ENCODE measurements around the gene CUZD1. TPM values are rescaled to one million over a fixed set of nuclear protein-coding genes. Genes with fewer than 3 reads are reported as not detected.

CUZD1 gene
- total and polyA plus RNA-seq, 2 of the 4 experiments (the other 2 are of a cell fraction), result 0.36 to 0.67 TPM

DNA sequence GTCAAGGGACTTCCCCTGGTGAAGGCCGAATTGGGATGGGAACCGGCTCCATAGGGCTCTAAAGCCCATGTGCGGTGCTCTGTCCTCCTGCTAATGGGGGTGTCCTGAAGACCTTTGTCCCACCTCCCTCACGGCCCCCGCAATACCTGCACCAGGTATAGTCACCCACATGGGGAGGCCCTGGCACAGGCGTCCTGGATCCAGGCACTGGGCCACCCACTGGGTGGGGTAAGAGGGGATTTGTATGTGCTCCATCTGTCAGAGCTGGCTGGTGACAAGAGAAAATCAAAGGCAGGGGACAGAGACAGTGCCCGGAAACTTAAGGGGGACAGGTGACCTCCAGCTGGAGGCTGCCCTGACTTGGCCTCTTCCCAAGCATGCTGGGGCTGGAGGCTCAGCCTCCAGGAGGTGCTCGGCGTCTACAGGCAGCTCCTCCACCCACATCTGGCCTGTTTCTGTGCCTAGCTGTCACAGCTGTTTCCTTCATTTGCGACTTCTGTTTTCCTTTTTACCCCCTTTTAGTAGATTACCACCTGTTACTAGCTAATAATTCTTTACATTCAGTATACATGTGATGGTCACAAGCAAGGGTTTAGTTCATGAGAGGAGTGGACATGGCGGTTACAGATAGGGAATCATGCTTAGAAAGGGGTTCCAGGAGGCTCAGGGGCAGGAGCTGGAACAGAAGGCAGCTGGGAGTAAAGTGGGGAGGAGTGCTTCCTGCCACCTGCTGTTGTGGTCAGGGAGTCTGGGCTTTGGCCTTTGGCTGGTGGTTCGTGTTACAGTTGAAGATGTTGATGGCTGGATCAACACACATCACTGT lies 2.3 kb upstream of the CUZD1 start (continued):
- no peak for TF ChIP-seq RCOR1 (IDR thresholded peaks at IDR 0.05; ENCODE audit: insufficient replicate concordance, low read length)

DNA sequence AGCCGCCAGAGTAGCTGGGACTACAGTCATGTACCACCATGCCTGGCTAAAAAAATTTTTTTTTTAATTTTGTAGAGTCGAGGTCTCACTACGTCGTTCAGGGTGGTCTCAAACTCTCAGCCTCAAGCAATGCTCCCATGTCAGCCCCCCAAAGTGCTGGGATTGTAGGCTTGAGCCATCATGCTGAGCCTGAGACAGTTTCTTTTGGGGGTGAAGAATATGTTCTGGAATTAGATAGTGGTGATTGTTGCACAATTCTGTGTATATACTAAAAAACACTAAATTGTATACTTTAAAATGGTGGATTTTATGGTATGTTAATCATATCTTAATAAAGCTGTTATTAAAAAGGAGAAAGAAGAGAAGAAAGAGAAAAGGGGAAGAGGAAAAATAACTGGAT lies 1.5 kb downstream of the CUZD1 start:
- POLR2A ChIA-PET (ENCODE audit: unreplicated experiment), result no interaction called here
- in situ Hi-C loops (cut with MboI; ENCODE audit: low sequenced_read_pairs), result no loop called here
- Histone ChIP-seq H2AK9ac (replicated peaks; ENCODE audit: low read depth, low read length, poor library complexity) (no peak overlapping the region), H2BK5ac (ENCODE audit: low read depth, low read length, poor library complexity, severe bottlenecking) (no peak overlapping the region), H2BK20ac (ENCODE audit: low read depth, low read length) (no peak overlapping the region), H3K9me1 (ENCODE audit: insufficient read depth, low read length) (no peaks in the 10 kb centered on the region), H2AFZ (replicated peaks; ENCODE audit: low read length, poor library complexity) (no peak overlapping the region), H3K4me1 (ENCODE audit: control insufficient read depth, insufficient read depth, low read length) (peaks cover 4% of the 10 kb centered on the region; the same call in 1 of the 2 replicates), H3K27ac (ENCODE audit: insufficient read depth, low read length) (no peak overlapping the region), H3K9me3 (ENCODE audit: control insufficient read depth, insufficient read depth, low read length) (no peaks in the 10 kb centered on the region), H2AK5ac (ENCODE audit: low read depth, low read length) (no peak overlapping the region), H3K4ac (ENCODE audit: low read depth, low read length) (no peak overlapping the region), H3K79me1 (ENCODE audit: low read depth in 1 of 2, low read length in 2 of 2) (peaks cover 0 to 4% of the 10 kb centered on the region in 2 experiments; a peak in 1 of 4 replicates), H3K9ac (ENCODE audit: low read depth, low read length) (no peak overlapping the region), H4K5ac (ENCODE audit: low read depth, low read length) (no peak overlapping the region), H4K20me1 (ENCODE audit: insufficient read depth, low read length) (no peaks in the 10 kb centered on the region), H4K91ac (ENCODE audit: insufficient read depth, low read depth, low read length) (no peak overlapping the region), H3K23ac (ENCODE audit: low read depth, low read length) (no peak overlapping the region), H3K27me3 (ENCODE audit: control insufficient read depth, insufficient read depth, low read length) (no peaks in the 10 kb centered on the region), H3K4me3 (ENCODE audit: insufficient read depth, low read depth, low read length) (no peak overlapping the region), H4K8ac (ENCODE audit: low read depth in 2 of 2, low read length in 2 of 2) (no peak overlapping the region), H3K4me2 (ENCODE audit: low read depth, low read length) (no peak overlapping the region), H2BK15ac (ENCODE audit: low read depth, low read length) (no peak overlapping the region), H3K14ac (replicated peaks; ENCODE audit: low read depth, low read length) (no peak overlapping the region), H3K18ac (ENCODE audit: low read depth, low read length) (no peak overlapping the region), H2BK120ac (ENCODE audit: low read depth, low read length) (no peak overlapping the region), H3K56ac (ENCODE audit: extremely low read depth, insufficient read depth, low read length) (no peak overlapping the region), H3K36me3 (ENCODE audit: control insufficient read depth, insufficient read depth, low read length) (no peaks in the 10 kb centered on the region)
- WGBS, 2 experiments (ENCODE audit: extremely low coverage in 2 of 2, insufficient read length in 1 of 2), result no CpG with 5 or more reads among the region's 4 CpGs
- CTCF ChIA-PET, result no interaction called here
- ATAC-seq (ENCODE audit: low read depth) (no peak), DNase-seq (no peak)
- intact Hi-C loops (cut with micrococcal nuclease), result no loop called here
- dilution Hi-C loops (cut with HindIII; ENCODE audit: low sequenced_read_pairs, unreplicated experiment), result no loop called here
- BruUV-seq (replicated peaks), result no TSS peak
- no peak for TF ChIP-seq CHD1 (IDR thresholded peaks at IDR 0.05; ENCODE audit: low read depth, low read length)
- no peak for TF ChIP-seq FOS (IDR thresholded peaks at IDR 0.05; ENCODE audit: low read depth, low read length)
- TF ChIP-seq MXI1 (IDR thresholded peaks at IDR 0.05; ENCODE audit: borderline replicate concordance, low read depth, low read length), result no peak
- TF ChIP-seq, protein P1, sequence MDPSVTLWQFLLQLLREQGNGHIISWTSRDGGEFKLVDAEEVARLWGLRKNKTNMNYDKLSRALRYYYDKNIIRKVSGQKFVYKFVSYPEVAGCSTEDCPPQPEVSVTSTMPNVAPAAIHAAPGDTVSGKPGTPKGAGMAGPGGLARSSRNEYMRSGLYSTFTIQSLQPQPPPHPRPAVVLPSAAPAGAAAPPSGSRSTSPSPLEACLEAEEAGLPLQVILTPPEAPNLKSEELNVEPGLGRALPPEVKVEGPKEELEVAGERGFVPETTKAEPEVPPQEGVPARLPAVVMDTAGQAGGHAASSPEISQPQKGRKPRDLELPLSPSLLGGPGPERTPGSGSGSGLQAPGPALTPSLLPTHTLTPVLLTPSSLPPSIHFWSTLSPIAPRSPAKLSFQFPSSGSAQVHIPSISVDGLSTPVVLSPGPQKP (IDR thresholded peaks at IDR 0.05; ENCODE audit: borderline replicate concordance, low read depth, low read length), result no peak
- no peak for TF ChIP-seq BHLHE40 (IDR thresholded peaks at IDR 0.05; ENCODE audit: low read depth, low read length)
- no peak for TF ChIP-seq RFX5 (IDR thresholded peaks at IDR 0.05; ENCODE audit: low read depth, low read length)
- no peak for TF ChIP-seq MAFK (IDR thresholded peaks at IDR 0.05; ENCODE audit: low read depth, low read length)
- TF ChIP-seq MAZ (IDR thresholded peaks at IDR 0.05; ENCODE audit: borderline replicate concordance, low read depth, low read length), result no peak
- TF ChIP-seq POLR2A (IDR thresholded peaks at IDR 0.05; ENCODE audit: low read depth, low read length), result no peak
- no peak for TF ChIP-seq RCOR1 (IDR thresholded peaks at IDR 0.05; ENCODE audit: insufficient replicate concordance, low read length)
- TF ChIP-seq, protein P2, sequence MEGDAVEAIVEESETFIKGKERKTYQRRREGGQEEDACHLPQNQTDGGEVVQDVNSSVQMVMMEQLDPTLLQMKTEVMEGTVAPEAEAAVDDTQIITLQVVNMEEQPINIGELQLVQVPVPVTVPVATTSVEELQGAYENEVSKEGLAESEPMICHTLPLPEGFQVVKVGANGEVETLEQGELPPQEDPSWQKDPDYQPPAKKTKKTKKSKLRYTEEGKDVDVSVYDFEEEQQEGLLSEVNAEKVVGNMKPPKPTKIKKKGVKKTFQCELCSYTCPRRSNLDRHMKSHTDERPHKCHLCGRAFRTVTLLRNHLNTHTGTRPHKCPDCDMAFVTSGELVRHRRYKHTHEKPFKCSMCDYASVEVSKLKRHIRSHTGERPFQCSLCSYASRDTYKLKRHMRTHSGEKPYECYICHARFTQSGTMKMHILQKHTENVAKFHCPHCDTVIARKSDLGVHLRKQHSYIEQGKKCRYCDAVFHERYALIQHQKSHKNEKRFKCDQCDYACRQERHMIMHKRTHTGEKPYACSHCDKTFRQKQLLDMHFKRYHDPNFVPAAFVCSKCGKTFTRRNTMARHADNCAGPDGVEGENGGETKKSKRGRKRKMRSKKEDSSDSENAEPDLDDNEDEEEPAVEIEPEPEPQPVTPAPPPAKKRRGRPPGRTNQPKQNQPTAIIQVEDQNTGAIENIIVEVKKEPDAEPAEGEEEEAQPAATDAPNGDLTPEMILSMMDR (conservative IDR thresholded peaks at IDR 0.05; ENCODE audit: low read depth, low read length), result no peak
- TF ChIP-seq NFE2L2 (IDR thresholded peaks at IDR 0.05; ENCODE audit: low read depth, low read length), result no peak
- TF ChIP-seq SMC3 (IDR thresholded peaks at IDR 0.05; ENCODE audit: low read depth, low read length), result no peak
- TF ChIP-seq CEBPB (IDR thresholded peaks at IDR 0.05; ENCODE audit: low read depth, low read length), result no peak
- no peak for TF ChIP-seq RAD21 (IDR thresholded peaks at IDR 0.05; ENCODE audit: low read length)
